ENCODE data around the gene CLIC5. TPM values are rescaled to one million over a fixed set of nuclear protein-coding genes. Genes with fewer than 3 reads are reported as not detected.

The CLIC5 gene
- total RNA-seq, 4 donors from 2014 or later = 78.6 to 97.0 (median 91.7) TPM

DNA sequence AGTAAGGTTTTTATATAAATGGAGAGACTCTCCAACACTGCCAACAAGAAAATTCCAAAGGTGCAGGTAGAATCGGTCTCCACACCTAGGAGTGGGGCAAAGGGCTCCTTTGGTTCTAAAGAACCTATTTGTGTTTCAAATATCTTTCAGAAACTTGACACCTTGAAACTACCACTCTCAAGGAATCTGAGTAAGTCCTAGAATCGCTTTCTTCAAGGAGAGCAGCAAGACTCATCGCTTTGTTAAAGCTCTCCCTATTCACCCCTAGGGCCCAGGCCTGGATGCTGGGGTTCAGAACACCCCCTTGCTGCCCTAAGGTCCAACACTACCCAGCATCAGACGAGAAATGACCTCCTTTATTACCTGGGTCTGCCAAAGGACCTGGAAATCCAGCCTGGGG, 2.0 kb downstream of the CLIC5 start:
- no peak for TF ChIP-seq CTCF (IDR thresholded peaks at IDR 0.05 in 4 of 5, conservative IDR thresholded peaks at IDR 0.05 in 1 of 5)
- no peak for ATAC-seq
- DNase-seq = no peak
- no peaks in the 10 kb centered on the region for H3K9me3 ChIP-seq
- no peaks in the 10 kb centered on the region for H3K27me3 ChIP-seq
- peak overlapping the region; percentile 68 to 84 (median 81) for H3K4me3 ChIP-seq
- intact Hi-C loops (cut with DNase I; ENCODE audit: low total_unique reads) = loop anchor here (2.0 kb wide), 2 partner anchors 27 to 83 kb away; no protein-coding TSS in a partner anchor
- H3K36me3 ChIP-seq = no peaks in the 10 kb centered on the region
- H3K4me1 ChIP-seq = peaks cover 50 to 60% of the 10 kb centered on the region in 2 donors
- in situ Hi-C loops (cut with MboI; ENCODE audit: low sequenced_read_pairs in 4 of 4) = no loop called here
- H3K27ac ChIP-seq = peak overlapping the region; percentile 89 to 99 (median 98)

DNA sequence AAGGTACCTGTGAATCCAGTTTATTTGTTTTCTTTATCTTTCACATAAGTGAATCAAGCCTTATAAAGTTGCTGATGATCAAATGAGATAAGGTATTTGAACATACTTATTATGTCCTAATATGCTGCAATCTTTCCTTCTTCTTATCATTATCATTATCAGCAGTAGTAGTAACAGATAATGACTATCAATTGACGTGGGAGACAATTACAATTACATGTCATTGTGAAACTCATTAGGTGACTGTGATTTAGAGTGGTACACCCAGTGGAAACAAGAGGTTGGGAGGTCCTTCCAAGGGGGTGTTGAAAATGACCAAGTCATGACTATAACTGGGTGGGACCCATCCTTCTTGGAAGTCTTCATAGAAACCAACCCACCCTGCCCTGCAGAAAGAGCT, 2.8 kb downstream of the CLIC5 start:
- TF ChIP-seq CTCF (IDR thresholded peaks at IDR 0.05 in 4 of 5, conservative IDR thresholded peaks at IDR 0.05 in 1 of 5) = no peak
- no peak for TF ChIP-seq POLR2A (IDR thresholded peaks at IDR 0.05)
- no peaks in the 10 kb centered on the region for H3K9me3 ChIP-seq
- intact Hi-C loops (cut with DNase I; ENCODE audit: low total_unique reads) = no loop called here
- no peaks in the 10 kb centered on the region for H3K27me3 ChIP-seq
- DNase-seq (no peak), ATAC-seq (no peak)
- in situ Hi-C loops (cut with MboI; ENCODE audit: low sequenced_read_pairs in 4 of 4) = no loop called here
- H3K36me3 ChIP-seq = no peaks in the 10 kb centered on the region
- H3K4me1 ChIP-seq = peaks cover 58 to 68% of the 10 kb centered on the region in 2 donors
- H3K27ac ChIP-seq = peak overlapping the region; percentile 89 to 99 (median 98)
- H3K4me3 ChIP-seq = peak overlapping the region in 2 of 4 donors; percentile 78 to 84

- H3K9me3 ChIP-seq = no peaks in the 10 kb centered on the region
- ATAC-seq (peak in 1 of 2 donors; percentile 4), DNase-seq (no peak)
- TF ChIP-seq POLR2A (IDR thresholded peaks at IDR 0.05) = peak; percentile 2 to 26
- TF ChIP-seq CTCF (IDR thresholded peaks at IDR 0.05 in 4 of 5, conservative IDR thresholded peaks at IDR 0.05 in 1 of 5) = no peak
- H3K36me3 ChIP-seq = no peaks in the 10 kb centered on the region
- no peaks in the 10 kb centered on the region for H3K27me3 ChIP-seq
- in situ Hi-C loops (cut with MboI; ENCODE audit: low sequenced_read_pairs in 4 of 4) = no loop called here
- peaks cover 71 to 82% of the 10 kb centered on the region in 2 donors for H3K4me1 ChIP-seq
- peak overlapping the region in 3 of 4 donors; percentile 1 to 29 (median 3) for H3K4me3 ChIP-seq
- peak overlapping the region; percentile 89 to 99 (median 98) for H3K27ac ChIP-seq
- intact Hi-C loops (cut with DNase I; ENCODE audit: low total_unique reads) = no loop called here
Measured at GRCh38 chr6:46011188-46012085, 4.2 kb downstream of the CLIC5 start.

DNA sequence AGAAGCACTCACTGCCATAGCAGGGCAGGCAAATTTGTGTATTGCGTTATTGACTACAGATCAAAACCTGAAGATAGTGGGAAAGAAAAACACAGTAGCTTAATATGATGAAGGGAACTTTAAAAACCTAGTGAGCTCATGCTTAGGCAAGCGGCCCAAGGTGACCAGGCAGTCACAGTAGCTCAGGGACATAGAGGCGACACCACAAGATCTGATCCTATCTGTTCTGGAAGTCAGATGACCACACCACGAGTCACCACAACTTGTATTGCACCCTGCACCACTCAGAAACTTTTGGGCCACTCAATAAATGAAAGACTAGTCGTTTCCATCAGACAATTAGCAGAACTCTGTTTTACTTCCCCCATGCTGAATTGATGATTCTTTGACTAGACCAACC, 4.9 kb downstream of the CLIC5 start:
- ATAC-seq = peak; percentile 48 to 66

More for the DNA sequence above, 4.9 kb downstream of the CLIC5 start:
- Histone ChIP-seq H3K9me3 (no peaks in the 10 kb centered on the region), H3K36me3 (no peaks in the 10 kb centered on the region), H3K4me1 (peaks cover 76 to 82% of the 10 kb centered on the region in 2 donors), H3K4me3 (peak overlapping the region in 2 of 4 donors; percentile 3 to 29), H3K27ac (peak overlapping the region; percentile 89 to 99 (median 98)), H3K27me3 (no peaks in the 10 kb centered on the region)
- intact Hi-C loops (cut with DNase I; ENCODE audit: low total_unique reads) = no loop called here
- in situ Hi-C loops (cut with MboI; ENCODE audit: low sequenced_read_pairs in 4 of 4) = no loop called here
- TF ChIP-seq POLR2A (IDR thresholded peaks at IDR 0.05) (peak; percentile 9 to 34), CTCF (IDR thresholded peaks at IDR 0.05 in 4 of 5, conservative IDR thresholded peaks at IDR 0.05 in 1 of 5) (no peak)
- DNase-seq = peak; percentile 60 to 76
